ENCODE results near the gene ABCC8. TPM values are rescaled to one million over a fixed set of nuclear protein-coding genes. Genes with fewer than 3 reads are reported as not detected.

ABCC8 gene
- polyA plus RNA-seq, 2 of the 4 experiments (the other 2 are of a cell fraction): 1.1 to 2.0 TPM

- FAIRE-seq: no peak
- CTCF ChIA-PET: interaction anchor here (1.0 to 2.1 kb wide), 5 partner anchors 10 to 179 kb away, joined by 3 to 10 read pairs (median 6); no protein-coding TSS in a partner anchor
These were observed 68.0 kb downstream of the ABCC8 start for GRCh38 chr11:17408641-17409040.

DNA sequence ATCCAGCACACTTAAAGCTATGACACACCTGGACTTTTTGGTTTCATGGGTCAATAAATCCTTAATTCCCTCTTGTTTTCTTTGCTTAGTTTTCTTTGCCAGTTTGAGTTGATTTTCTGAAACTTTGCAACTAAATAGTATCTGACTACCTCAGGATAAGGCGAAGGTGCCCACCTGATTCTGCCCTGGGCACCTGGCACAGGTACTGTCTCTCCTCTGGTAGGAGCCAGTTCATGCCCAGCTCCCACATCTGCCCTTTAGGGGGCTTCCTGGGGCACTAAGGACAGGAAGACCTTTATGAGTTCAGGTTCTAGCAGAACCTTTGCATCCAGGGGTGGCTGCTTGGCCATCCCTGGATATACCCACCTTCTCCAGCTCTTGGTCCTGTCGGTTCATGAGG, 68.6 kb downstream of the ABCC8 start:
- ATAC-seq (no peak), DNase-seq (ENCODE audit: low read depth in 1 of 2, low spot score in 1 of 2) (no peak), FAIRE-seq (no peak)
- Histone ChIP-seq H3K4me1 (peaks cover 13% of the 10 kb centered on the region), H3K9me3 (no peaks in the 10 kb centered on the region), H3K4me2 (no peak overlapping the region), H3K27ac (no peak overlapping the region; a peak in 1 of 6 replicates), H3K4me3 (no peak overlapping the region)
- TF ChIP-seq HOXA7 (CRISPR knock-in tag; IDR thresholded peaks at IDR 0.05): no peak
- no peak for TF ChIP-seq JUN (IDR thresholded peaks at IDR 0.05)
- TF ChIP-seq POLR2AphosphoS2 (conservative IDR thresholded peaks at IDR 0.05; ENCODE audit: low read length): no peak
- TF ChIP-seq TFCP2L1 (CRISPR knock-in tag; IDR thresholded peaks at IDR 0.05): no peak
- 67% methylated on average over 2 of the region's 2 CpGs for WGBS (ENCODE audit: missing lambda C conversion rate)
- ChIA-PET POLR2A (no interaction called here), CTCF (interaction anchor here (1.0 to 2.1 kb wide), 6 partner anchors 11 to 178 kb away, joined by 3 to 10 read pairs (median 6); no protein-coding TSS in a partner anchor)

More at GRCh38 chr11:17408641-17409040, 68.0 kb downstream of the ABCC8 start:
- 75% methylated on average over 7 of the region's 7 CpGs for WGBS (ENCODE audit: missing lambda C conversion rate)
- Histone ChIP-seq H3K27ac (no peak overlapping the region; a peak in 1 of 6 replicates), H3K4me3 (no peak overlapping the region), H3K4me2 (no peak overlapping the region), H3K4me1 (peaks cover 13% of the 10 kb centered on the region), H3K9me3 (no peaks in the 10 kb centered on the region)
- TF ChIP-seq HEYL (CRISPR knock-in tag; IDR thresholded peaks at IDR 0.05): no peak
- no peak for TF ChIP-seq FOSB (CRISPR knock-in tag; IDR thresholded peaks at IDR 0.05)
- TF ChIP-seq, protein P1, sequence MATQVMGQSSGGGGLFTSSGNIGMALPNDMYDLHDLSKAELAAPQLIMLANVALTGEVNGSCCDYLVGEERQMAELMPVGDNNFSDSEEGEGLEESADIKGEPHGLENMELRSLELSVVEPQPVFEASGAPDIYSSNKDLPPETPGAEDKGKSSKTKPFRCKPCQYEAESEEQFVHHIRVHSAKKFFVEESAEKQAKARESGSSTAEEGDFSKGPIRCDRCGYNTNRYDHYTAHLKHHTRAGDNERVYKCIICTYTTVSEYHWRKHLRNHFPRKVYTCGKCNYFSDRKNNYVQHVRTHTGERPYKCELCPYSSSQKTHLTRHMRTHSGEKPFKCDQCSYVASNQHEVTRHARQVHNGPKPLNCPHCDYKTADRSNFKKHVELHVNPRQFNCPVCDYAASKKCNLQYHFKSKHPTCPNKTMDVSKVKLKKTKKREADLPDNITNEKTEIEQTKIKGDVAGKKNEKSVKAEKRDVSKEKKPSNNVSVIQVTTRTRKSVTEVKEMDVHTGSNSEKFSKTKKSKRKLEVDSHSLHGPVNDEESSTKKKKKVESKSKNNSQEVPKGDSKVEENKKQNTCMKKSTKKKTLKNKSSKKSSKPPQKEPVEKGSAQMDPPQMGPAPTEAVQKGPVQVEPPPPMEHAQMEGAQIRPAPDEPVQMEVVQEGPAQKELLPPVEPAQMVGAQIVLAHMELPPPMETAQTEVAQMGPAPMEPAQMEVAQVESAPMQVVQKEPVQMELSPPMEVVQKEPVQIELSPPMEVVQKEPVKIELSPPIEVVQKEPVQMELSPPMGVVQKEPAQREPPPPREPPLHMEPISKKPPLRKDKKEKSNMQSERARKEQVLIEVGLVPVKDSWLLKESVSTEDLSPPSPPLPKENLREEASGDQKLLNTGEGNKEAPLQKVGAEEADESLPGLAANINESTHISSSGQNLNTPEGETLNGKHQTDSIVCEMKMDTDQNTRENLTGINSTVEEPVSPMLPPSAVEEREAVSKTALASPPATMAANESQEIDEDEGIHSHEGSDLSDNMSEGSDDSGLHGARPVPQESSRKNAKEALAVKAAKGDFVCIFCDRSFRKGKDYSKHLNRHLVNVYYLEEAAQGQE (IDR thresholded peaks at IDR 0.05): no peak
- TF ChIP-seq HOXA7 (CRISPR knock-in tag; IDR thresholded peaks at IDR 0.05): no peak
- no peak for TF ChIP-seq ATOH8 (CRISPR knock-in tag; IDR thresholded peaks at IDR 0.05; ENCODE audit: low read depth)
- no peak for TF ChIP-seq EHMT2 (IDR thresholded peaks at IDR 0.05; ENCODE audit: low read depth)
- no peak for TF ChIP-seq ESRRA (IDR thresholded peaks at IDR 0.05; ENCODE audit: borderline replicate concordance, low read length)
- no peak for TF ChIP-seq MAZ (IDR thresholded peaks at IDR 0.05; ENCODE audit: borderline replicate concordance, low read depth, low read length)
- no peak for TF ChIP-seq HOXB5 (CRISPR knock-in tag; IDR thresholded peaks at IDR 0.05)
- no peak for TF ChIP-seq HES2 (IDR thresholded peaks at IDR 0.05)
- TF ChIP-seq, protein P2, sequence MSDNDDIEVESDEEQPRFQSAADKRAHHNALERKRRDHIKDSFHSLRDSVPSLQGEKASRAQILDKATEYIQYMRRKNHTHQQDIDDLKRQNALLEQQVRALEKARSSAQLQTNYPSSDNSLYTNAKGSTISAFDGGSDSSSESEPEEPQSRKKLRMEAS (IDR thresholded peaks at IDR 0.05): no peak
- DNase-seq (ENCODE audit: low read depth in 1 of 2, low spot score in 1 of 2) (no peak), ATAC-seq (no peak)
- POLR2A ChIA-PET: no interaction called here

DNA sequence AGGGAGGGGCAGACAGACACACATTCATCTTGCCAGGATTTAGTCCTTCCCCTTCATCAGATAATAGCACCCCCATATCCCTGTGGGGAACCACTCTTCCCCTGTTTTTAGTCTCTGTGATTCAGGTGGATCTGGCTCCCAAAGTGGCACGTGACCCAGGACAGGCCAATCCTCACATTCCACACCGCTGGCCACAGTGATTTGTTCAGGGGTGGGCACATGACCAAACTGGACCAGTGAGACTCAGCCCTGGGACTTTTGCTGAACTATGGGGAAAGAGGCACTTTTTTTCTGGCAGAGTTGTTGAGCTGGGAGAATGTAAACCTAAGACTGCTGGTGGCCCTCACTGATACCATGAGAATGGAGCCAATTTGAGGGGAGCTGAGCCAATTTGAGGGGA, 69.1 kb downstream of the ABCC8 start:
- peaks cover 13% of the 10 kb centered on the region for H3K4me1 ChIP-seq
- no peak for DNase-seq (ENCODE audit: low read depth in 1 of 2, low spot score in 1 of 2)
- H3K27ac ChIP-seq: peak overlapping the region in 1 of 2 experiments; percentile 29; a peak in 1 of 6 replicates
- no peaks in the 10 kb centered on the region for H3K9me3 ChIP-seq
- H3K4me3 ChIP-seq: no peak overlapping the region
- FAIRE-seq: no peak
- CTCF ChIA-PET: interaction anchor here (1.0 to 1.7 kb wide), 5 partner anchors 13 to 178 kb away, joined by 3 to 7 read pairs (median 5); no protein-coding TSS in a partner anchor
- H3K4me2 ChIP-seq: no peak overlapping the region
- TF ChIP-seq, protein P2 (IDR thresholded peaks at IDR 0.05): no peak
- TF ChIP-seq, protein P3, sequence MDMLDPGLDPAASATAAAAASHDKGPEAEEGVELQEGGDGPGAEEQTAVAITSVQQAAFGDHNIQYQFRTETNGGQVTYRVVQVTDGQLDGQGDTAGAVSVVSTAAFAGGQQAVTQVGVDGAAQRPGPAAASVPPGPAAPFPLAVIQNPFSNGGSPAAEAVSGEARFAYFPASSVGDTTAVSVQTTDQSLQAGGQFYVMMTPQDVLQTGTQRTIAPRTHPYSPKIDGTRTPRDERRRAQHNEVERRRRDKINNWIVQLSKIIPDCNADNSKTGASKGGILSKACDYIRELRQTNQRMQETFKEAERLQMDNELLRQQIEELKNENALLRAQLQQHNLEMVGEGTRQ (IDR thresholded peaks at IDR 0.05): peak; percentile 83
- WGBS (ENCODE audit: missing lambda C conversion rate): 73% methylated on average over 2 of the region's 2 CpGs
- ATAC-seq: peak in 1 of 2 experiments; percentile 57; a peak in 3 of 6 replicates
- POLR2A ChIA-PET: no interaction called here

All from A549 (cell line).